SIG-M5 treated with dmso at 0.1 percent for 504 hours (cell line): ENCODE data around the gene CNDP2.
"Not testable (repeated sequence)": the region's sequence is repeated elsewhere in the genome, so short reads cannot be mapped to it uniquely, and the experiment has no call there.

Source experiments
- DNase-seq: peaks from one replicate; lab custom pipeline; 2025; ENCODE audit not compliant: unreplicated experiment; lab: John Stamatoyannopoulos, UW

The CNDP2 gene

DNA sequence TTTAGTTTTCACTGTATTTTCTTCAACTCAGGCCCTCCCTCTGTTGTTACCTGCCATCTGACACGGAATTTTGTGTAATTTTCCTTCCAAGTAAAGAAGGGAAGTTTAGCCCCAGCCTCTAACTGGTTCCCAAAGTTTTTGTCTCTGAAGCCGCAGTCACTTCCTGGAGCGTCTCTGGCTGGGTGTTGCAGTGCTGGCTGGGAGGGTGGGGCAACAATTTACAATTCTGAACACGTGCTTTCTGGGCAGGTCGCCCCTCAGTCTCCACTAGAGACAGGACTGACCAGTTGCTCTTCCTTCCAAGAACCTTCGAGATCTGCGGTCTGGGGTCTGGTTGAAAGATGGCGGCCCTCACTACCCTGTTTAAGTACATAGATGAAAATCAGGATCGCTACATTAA lies 3.5 kb downstream of the CNDP2 start:
- peak; percentile 86 for DNase-seq

DNA sequence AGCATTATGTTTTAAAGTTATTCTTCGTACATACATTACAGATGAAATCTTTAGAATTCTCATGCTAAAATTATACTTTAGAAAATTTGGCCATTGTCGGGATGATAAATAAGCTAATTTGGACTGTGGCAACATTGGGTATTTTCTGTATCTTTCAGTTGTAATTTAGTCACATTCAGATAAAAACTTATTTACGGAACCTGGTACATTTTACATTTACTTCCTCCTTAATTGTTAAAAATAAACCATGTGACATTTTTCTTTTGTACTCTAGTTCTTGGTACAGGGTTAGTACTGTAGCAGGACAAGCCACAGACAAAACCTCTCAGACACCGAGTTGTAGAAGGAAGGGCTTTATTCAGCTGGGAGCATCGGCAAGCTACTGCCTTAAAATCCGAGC lies 4.2 kb downstream of the CNDP2 start:
- no peak for DNase-seq

DNA sequence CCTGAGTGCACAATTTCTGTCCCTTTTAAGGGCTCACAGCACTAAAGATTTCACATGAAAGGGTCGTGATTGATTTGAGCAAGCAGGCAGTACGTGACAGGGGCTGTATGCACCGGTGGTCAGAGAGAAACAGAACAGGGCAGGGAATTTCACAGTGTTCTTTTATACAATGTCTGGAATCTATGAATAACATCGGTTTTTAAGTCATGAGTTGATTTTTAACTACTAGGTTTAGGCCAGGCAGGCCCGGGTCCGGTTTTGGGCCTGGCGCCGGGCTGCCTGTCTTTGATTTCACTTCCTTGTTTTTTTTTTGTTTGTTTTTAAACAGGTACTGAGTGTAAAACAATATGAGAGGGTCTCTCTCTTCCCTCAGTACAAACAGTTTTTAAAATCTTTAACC lies 4.6 kb downstream of the CNDP2 start:
- DNase-seq, result not testable (repeated sequence)

DNA sequence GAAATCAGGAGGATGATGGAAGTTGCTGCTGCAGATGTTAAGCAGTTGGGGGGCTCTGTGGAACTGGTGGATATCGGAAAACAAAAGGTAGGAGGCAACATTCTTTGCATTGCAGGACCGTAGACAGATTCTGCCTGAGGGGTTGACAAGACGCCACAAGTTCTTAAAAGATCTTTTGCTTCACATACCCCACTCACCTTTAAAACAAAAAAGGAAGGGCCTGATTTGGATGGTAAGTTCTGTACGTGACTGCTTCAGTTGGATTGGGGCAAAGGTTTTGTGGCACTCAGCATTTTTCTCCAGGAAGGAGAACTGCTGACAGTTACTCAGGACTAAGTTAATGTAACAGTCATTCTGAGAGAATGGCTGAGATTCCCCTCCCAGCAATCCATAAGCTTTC lies 5.2 kb downstream of the CNDP2 start:
- DNase-seq, result no peak

DNA sequence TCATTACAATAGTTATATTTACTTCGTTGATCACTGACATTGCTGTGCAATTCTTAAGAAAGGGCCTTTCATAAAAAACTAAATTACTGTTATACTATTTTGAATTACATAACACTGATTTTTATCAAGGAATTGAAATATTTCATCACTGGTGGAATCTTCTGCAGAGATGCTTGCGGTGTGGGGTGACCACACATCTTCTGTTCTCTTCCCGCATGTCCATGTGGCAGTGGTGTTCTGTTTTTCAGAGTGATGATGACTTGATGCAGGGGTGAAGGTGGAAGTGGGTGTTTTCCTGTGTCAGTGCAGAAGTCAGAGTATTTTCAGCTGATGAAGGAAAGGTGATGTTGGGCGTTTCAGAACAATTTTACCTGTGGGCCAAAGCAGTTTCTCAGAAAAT lies 7.0 kb downstream of the CNDP2 start:
- DNase-seq, result no peak

DNA sequence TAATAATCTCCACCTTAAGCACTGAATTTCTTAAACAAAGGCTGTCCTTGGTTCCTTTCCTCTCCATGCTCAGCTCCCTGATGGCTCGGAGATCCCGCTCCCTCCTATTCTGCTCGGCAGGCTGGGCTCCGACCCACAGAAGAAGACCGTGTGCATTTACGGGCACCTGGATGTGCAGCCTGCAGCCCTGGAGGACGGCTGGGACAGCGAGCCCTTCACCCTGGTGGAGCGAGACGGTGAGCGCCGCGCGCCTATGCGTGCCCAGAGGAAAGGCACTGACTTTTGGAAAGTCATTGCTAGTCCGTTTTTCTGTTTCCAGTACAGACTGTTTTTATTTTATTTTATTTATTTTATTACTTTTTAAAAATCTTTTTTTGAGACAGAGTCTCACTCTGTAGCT lies 9.6 kb downstream of the CNDP2 start:
- no peak for DNase-seq

DNA sequence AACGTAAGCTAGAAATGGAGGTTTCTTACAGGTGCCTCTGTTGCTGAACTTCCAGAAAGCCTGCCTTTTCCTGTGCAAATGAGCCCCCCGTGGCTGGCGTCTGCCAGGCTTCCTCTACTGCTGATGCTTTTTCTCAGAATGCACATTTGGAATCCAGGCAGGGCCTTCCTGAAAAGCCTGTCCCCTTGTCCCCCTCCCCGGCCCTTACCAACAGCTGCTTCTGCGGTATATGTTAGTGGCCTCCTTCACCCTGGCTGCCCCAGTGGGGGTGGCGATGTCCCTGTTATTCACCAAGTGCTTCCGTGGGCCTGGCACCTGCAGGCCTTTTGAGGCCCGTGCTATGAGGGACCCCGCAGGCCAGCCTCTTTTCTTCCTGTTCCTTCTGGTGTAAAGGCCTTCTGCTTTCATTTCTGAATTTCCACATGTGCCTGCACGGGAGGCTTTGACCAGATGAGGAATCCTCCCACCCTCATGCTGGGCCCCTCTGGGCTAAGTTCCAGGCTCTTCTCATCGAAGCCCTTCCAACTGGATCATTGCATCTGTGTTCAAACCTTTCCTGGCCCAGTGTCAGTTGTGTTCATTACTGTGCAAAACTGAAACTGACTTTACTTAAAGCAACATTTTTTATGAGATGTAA lies 10.4 kb downstream of the CNDP2 start:
- DNase-seq, result no peak

DNA sequence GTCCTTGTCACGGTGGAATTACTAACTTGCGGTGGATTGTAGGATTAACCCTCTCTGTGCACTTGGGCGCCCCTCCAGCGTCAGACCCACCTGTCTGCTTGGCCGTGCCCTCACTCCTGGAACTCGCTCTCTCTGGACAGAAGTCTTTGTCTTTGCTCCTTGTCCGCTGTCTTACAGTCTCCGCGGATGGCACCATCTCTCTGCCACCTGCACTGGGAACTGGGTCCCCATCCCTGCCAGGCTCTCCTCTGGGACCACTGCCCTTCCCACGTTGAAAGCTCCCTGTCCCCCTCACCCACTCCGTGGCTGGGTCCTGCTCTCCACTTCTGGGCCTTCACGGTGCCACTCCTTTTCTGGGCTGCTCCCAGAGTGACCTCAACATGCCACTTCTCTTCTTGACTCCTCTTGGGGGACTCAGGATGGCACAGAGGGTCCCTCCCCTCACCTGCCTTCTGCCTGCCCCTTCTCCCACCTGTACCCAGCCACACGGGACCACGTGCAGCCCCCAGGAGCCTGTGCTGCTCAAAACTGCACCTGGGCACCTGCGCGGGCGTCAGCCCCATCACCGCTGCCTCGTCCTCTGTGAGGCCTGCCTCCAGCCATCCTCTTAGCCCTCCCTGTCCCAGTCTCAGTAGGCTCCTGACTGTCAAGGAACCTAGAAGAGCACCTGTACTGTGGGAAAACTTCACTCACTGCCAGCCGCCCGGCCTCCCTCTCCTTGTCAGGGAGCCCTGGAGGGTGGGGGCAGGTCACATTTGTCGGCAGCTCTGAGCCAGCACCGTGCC lies 11.1 kb downstream of the CNDP2 start:
- DNase-seq, result no peak

DNA sequence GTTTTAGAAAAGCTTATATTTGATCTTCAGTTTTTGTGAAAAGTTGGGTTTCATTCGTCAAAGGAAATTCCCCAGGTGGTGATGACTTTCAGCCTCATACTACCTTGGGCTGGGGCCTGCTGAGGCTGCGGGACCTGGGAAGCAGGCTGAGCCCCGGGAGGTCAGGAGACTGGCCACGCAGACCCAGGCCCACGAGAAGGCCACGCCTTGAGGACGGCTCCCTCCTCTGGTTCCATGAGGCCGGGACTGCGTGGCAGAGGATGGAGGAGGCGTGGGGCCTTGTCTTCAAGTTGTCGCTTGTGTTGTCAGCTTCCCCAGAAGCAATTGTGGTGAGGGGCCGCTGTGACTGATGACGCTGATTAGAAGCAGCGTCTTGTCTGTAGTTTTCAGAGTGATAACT lies 11.8 kb downstream of the CNDP2 start:
- DNase-seq, result no peak

DNA sequence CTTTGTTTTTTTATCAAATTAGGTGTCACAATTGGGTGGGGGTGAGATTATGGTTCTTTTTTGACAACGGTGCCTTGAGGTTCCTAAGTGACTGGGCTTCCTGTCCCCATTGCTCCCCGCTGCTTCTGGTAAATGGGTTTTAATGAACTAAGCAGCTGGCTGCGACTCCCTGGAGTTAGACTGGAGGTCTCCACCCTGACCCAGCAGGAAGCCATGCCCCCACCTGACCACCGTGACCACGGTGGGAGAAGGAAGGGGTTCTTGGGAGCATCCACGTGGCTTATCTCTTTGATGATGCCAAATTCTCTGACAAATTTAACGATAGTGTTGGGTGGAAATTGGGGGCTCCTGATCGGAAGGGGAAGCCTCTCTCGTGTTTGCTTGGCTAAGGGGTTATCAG lies 12.2 kb downstream of the CNDP2 start:
- no peak for DNase-seq

DNA sequence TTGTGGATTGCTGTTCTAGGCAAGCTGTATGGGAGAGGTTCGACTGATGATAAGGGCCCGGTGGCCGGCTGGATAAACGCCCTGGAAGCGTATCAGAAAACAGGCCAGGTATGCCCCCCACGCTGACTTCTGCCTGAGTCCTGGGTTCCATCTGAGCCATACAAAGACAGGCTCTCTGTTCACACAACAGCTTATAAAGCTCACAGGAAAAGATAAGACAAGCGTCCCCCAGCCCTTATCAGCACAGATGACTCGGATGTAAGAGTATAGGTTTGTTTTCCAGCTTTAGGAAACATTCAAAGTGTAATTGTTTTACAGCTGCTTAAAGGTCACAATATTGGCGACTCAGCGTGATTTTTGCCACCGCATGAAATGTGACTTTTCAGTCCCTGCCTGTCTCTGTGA lies 12.7 kb downstream of the CNDP2 start:
- DNase-seq, result no peak

DNA sequence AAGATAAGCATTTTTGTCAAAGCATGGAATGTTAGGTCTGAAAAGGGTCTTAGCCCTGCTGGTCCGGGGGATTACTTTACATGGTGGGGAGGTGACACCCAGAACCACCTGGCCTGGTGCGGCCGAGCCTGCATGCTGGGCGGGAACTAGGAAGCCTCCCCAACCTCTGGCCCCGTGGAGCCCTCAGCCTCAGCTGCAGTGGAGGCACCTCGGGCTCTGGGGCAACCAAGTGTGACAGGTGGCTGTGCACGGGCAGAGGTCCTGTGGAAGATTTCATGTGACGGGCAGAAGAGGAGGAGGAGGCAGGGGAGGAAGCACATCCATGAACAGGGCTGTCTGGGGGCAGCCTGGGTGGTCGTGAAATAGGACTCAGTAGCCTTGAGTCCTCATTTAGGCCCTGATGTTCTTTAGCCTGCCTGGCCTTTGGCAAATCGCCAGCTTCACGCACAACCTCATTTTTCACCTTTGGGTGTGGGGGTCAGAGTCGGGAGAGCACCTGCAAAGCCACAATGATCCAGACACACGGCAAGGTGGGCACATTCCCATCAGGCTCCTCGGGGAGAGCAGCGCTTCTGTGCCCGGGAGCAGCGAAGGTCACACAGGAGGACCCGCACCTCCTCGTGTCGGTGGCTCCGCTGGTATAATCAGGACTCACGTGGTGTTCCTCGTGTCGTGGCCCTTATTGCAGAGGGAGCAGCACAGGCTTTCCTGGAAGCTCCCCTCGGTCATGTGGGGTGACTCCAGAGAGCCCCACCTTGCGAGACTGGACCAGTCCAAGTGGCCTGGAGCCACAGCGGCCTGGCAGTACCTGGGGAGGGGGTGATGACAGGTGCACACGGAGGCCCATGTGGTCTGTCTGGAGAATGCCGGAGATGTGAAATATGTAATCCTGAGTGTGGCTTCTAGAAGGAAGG lies 13.9 kb downstream of the CNDP2 start:
- DNase-seq, result no peak

DNA sequence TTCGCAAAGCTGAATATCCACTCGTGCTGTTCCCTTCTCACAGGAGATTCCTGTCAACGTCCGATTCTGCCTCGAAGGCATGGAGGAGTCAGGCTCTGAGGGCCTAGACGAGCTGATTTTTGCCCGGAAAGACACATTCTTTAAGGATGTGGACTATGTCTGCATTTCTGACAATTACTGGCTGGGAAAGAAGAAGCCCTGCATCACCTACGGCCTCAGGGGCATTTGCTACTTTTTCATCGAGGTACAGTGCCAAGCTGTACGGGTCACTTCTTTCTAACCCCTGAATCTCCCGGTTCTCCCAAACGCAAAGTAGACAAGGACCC lies 14.6 kb downstream of the CNDP2 start:
- DNase-seq, result no peak

DNA sequence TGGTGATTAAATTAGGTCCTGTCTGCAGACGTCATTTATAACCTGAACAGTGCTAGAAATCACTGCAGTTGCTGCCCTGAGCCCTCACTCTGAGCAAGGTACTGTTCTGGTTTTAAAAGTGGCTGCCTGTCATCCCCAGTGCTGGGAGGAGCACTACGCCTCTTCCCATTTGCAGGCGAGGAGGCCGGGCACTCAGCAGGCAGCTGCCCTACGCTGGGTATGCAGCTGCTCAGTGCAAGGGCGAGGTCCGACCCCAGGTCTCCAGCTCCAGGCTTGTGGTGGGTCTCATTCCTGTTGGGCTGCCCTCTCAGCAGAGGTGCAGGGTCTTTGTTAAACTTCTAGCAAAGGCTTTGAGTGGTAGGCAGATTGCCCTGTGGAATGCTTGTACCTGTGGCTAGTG lies 15.7 kb downstream of the CNDP2 start:
- no peak for DNase-seq

DNA sequence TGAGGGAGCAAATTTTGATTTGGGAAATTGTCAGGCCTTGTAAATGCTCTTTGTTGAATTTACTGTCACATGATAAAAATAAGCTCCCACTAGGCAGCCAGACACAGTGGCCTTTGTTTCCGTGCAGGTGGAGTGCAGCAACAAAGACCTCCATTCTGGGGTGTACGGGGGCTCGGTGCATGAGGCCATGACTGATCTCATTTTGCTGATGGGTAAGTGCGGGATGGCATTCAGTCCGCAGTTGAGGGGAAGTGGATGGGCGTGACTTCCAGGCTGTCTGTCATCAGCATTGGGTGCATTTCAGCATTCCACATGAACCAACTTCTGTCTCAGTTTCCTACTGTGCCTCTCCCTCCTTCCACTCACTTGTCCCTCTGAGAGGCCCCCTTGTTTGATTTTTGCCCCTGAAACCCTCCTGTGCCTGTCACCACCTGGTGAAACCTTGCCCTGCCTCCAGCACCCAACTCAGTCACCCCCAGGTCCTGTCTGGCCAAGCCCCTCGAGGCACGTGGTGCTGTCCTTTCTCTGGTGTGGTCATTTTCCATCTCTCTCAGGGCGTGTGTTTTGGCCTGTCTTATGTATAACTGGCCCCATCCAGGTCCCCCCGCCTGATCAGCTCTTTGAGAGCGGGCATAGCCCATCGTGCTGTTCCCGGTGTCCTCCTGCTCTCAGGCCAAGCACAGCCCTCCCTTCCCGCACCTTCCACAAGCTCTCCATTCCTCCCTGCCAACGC lies 16.3 kb downstream of the CNDP2 start:
- no peak for DNase-seq

DNA sequence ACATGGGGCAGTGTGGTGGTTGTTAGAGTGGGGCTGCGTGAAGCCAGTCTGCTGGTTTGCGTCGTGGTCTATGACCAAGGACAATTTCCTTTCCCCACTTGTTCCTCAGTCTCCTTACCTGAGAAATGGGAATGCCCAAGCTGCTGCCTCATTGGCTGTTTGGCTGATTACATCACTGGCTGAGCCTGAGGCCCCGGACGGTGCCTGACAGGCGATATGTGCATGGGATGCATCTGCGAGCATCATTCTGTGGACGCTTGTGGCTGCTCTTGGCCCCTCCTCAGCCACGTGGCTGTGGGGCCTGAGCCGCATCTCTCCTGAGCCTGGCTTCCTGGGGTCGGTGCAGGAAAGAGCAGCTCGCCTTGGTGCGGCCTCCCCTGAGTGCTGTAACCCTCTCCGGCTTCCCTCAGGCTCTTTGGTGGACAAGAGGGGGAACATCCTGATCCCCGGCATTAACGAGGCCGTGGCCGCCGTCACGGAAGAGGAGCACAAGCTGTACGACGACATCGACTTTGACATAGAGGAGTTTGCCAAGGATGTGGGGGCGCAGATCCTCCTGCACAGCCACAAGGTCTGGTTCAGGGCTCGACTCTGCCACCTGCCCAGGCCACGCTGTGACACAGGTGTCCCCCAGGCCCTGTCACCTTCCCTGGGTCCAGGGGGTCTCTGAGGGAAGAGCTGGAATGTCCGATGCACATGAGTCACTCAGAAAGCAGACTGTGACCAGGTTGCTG lies 17.2 kb downstream of the CNDP2 start:
- no peak for DNase-seq

DNA sequence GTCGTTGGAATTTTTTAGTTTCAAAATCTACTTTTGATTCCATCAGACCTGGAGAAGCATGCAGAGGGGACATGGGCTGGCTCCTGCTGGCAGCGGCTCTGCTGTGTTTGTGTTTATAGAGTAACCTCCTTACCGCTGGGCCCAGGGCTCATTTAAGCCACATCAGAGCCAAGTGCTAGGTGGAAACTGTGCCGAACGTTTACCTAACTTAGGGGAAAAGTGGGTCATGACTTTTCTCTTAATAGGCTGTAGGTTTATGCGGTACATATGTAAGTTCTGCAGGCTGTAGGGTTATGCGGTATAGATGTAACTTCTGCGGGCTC lies 17.7 kb downstream of the CNDP2 start:
- no peak for DNase-seq

DNA sequence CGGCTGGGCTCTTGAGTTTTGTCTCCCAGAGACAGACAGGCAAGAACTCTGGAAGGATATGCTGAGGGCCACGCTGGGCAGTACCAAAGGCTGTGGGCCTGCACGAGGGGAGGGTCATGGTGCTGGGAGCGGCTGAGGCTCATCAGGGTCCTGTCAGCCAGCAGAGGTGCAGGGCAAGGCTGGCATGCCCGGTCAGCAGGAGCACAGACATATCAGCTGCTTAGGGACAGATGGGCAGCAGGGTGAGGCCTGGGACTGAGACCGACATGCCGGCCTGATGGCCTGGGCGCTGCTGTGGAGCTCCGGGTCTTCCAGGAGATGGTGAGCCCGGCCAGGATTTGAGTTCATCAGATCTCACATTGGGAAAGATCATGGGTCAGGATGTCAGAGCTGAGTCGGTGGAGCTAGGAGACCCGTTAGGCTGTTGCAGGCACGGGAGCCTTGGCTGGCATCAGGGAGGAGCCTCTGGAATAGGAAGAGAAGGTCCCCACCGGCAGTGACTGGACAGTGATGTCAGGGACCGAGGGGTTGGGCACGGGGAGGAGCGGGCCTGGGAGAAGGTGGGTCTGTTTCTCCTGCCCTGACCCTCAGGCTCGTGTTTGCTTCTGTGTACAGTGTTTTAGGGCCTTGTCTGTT lies 18.8 kb downstream of the CNDP2 start:
- DNase-seq, result no peak

DNA sequence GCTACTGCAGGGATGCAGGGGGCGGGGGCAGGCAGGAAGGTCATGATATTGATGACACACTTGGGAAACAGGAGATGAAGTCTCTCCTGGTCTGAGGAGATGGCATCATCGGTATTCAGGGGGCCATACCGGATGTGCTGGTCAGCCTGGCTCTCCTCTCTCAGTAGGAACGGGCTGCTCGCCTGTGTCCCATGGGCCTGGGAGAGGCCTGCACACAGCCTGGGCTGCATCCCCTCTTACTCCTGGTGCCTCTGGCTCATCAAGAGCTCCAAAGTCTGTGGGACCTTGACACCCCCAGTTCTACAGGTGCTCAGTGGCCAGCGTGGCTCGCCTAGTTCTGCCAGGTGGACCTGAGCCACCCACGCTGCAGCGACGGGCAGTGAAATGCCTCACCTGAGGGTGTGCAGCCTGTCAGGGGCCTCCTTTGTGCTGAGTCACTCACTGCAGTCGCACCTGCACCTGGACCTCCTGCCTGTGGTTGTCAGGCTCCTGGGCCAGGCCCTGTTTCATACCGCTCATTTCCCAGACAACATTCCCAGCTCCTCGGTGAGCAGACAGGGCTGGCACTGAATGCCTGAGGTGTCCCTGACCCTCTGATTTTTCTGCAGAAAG lies 19.6 kb downstream of the CNDP2 start:
- DNase-seq, result no peak
